ENCODE data around the gene KRT78.

GRCh38 chr12:52794479-52795331, 54.1 kb downstream of the KRT78 start:
- no peak for TF ChIP-seq CTCF (conservative IDR thresholded peaks at IDR 0.05; ENCODE audit: low read length)
- TF ChIP-seq EZH2phosphoT487 (IDR thresholded peaks at IDR 0.05; ENCODE audit: borderline replicate concordance, low read depth, low read length) = no peak
